ENCODE data around the gene ITGAE.

DNA sequence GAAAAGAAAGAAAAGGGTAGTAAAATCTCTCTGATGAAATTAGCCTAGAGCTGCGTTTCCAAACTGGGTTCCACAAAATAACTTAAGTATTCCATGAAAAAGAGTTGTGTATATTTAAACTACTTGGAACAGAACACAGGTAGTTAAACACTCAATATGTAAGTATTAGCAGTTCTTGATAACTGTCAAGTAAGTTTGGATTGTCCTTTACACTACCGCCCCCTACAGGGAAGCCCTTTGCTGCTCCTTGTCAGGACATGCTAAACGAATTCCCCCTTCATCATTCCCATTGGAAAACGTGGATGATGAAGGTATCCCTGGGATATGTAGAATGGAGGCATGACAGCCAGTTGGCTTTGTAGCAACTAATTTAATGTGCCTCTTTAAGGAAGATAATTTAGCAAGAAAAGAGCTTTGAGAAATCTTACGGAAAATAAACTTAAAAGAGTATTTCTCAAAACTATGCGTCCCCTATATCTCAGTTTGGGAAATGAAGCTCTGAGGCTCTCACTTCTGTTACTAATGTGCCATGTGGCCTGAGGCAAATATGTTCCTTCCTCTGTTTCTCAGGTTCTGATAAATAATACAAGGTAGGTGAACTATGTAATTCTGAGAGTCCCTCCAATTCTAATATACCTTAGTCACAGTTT is 26.3 kb upstream of the ITGAE start:
- TF ChIP-seq, protein P1, sequence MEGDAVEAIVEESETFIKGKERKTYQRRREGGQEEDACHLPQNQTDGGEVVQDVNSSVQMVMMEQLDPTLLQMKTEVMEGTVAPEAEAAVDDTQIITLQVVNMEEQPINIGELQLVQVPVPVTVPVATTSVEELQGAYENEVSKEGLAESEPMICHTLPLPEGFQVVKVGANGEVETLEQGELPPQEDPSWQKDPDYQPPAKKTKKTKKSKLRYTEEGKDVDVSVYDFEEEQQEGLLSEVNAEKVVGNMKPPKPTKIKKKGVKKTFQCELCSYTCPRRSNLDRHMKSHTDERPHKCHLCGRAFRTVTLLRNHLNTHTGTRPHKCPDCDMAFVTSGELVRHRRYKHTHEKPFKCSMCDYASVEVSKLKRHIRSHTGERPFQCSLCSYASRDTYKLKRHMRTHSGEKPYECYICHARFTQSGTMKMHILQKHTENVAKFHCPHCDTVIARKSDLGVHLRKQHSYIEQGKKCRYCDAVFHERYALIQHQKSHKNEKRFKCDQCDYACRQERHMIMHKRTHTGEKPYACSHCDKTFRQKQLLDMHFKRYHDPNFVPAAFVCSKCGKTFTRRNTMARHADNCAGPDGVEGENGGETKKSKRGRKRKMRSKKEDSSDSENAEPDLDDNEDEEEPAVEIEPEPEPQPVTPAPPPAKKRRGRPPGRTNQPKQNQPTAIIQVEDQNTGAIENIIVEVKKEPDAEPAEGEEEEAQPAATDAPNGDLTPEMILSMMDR (conservative IDR thresholded peaks at IDR 0.05 in 1 of 2, IDR thresholded peaks at IDR 0.05 in 1 of 2; ENCODE audit: extremely low read depth in 1 of 2, insufficient read depth in 1 of 2, low read depth in 1 of 2, low read length in 2 of 2), result peak; percentile 87 to 91
- no peak for TF ChIP-seq EZH2 (IDR thresholded peaks at IDR 0.05; ENCODE audit: borderline replicate concordance, low read length)
